NCI-H2081 treated with DMSO at 0.1 percent for 48 hours (cell line): ENCODE results near the gene PTPRC.

ENCODE experiments used
- DNase-seq: peaks from one replicate; lab custom pipeline; 2025; lab: John Stamatoyannopoulos, UW

The PTPRC gene

GRCh38 chr1:198701250-198701649 is 62.4 kb downstream of the PTPRC start:
- no peak for DNase-seq

GRCh38 chr1:198701766-198702539 is 63.1 kb downstream of the PTPRC start:
- no peak for DNase-seq

GRCh38 chr1:198708761-198709525 is 70.1 kb downstream of the PTPRC start:
- DNase-seq: no peak

- no peak for DNase-seq
Measured at GRCh38 chr1:198711837-198712236, 73.0 kb downstream of the PTPRC start.

GRCh38 chr1:198713081-198713480 is 74.2 kb downstream of the PTPRC start:
- DNase-seq: no peak

GRCh38 chr1:198714271-198714670 is 75.4 kb downstream of the PTPRC start:
- no peak for DNase-seq

- no peak for DNase-seq
Measured at GRCh38 chr1:198716051-198716450, 77.2 kb downstream of the PTPRC start.

- no peak for DNase-seq
Measured at GRCh38 chr1:198717510-198717909, 78.7 kb downstream of the PTPRC start.

- DNase-seq: no peak
Measured at GRCh38 chr1:198723127-198723526, 84.3 kb downstream of the PTPRC start.

- no peak for DNase-seq
Measured at GRCh38 chr1:198725090-198725489, 86.2 kb downstream of the PTPRC start.

- no peak for DNase-seq
Measured at GRCh38 chr1:198726455-198726854, 87.6 kb downstream of the PTPRC start.

GRCh38 chr1:198729195-198729863 is 90.5 kb downstream of the PTPRC start:
- no peak for DNase-seq

GRCh38 chr1:198730952-198731351 is 92.1 kb downstream of the PTPRC start:
- no peak for DNase-seq

GRCh38 chr1:198734323-198735008 is 95.6 kb downstream of the PTPRC start:
- DNase-seq: no peak

- DNase-seq: no peak
Measured at GRCh38 chr1:198741744-198742143, 102.9 kb downstream of the PTPRC start.

GRCh38 chr1:198747127-198747526 is 108.3 kb downstream of the PTPRC start:
- no peak for DNase-seq

GRCh38 chr1:198749279-198749678 is 110.4 kb downstream of the PTPRC start:
- no peak for DNase-seq

GRCh38 chr1:198750081-198750480 is 111.2 kb downstream of the PTPRC start:
- no peak for DNase-seq

GRCh38 chr1:198751741-198752140 is 112.9 kb downstream of the PTPRC start:
- no peak for DNase-seq

- no peak for DNase-seq
Measured at GRCh38 chr1:198754670-198755069, 115.8 kb downstream of the PTPRC start.

GRCh38 chr1:198755715-198756114 is 116.9 kb downstream of the PTPRC start:
- no peak for DNase-seq

- no peak for DNase-seq
Measured at GRCh38 chr1:198756470-198756869, 117.6 kb downstream of the PTPRC start.
